SK-N-SH (cell line): ENCODE data around the gene ADGRD2. TPM values are rescaled to one million over a fixed set of nuclear protein-coding genes. Genes with fewer than 3 reads are reported as not detected.
"Not testable (repeated sequence)": the region's sequence is repeated elsewhere in the genome, so short reads cannot be mapped to it uniquely, and the experiment has no call there.

Experiments used
- CTCF ChIA-PET: fragments of 300-600, 350-600 bp; formaldehyde crosslinking; extraction: SDS; loops from one replicate; lab custom pipeline; 2021; lab: Yijun Ruan, JAX
- POLR2A ChIA-PET: fragments of 350-600 bp; sonication (Branson Sonifier 250); formaldehyde crosslinking; extraction: SDS; loops from one replicate; lab custom pipeline; 2020; ENCODE audit warnings: antibody characterized with exemption, inconsistent platforms; lab: Yijun Ruan, JAX
- DNase-seq: peaks from one replicate; pipeline ENCODE4 v3.0.0; 2012
- H2AFZ ChIP-seq: fragments of 200-600 bp; sonication (generic); 2 replicates; pipeline ENCODE4 v1.8.1; 2016; ENCODE audit warnings: antibody characterized with exemption, mild to moderate bottlenecking, low read depth
- H3F3A ChIP-seq: fragments of 200-600 bp; sonication (generic); replicated peaks from 2 replicates; pipeline ENCODE3; 2016; ENCODE audit warnings: antibody characterized with exemption, mild to moderate bottlenecking; ENCODE audit not compliant: insufficient read depth
- H3K27ac ChIP-seq, 2 experiments: fragments of 200-500 bp in 1 of 2; fragments of 200-600 bp in 1 of 2; sonication (Bioruptor generic) in 1 of 2; sonication (generic), shearing (Covaris generic) in 1 of 2; 2 replicates each; pipeline versions ENCODE4 v1.5.1 to v1.6.1; 2014 to 2016; ENCODE audit warnings: low read depth in 2 of 2, inconsistent platforms in 1 of 2, low read length in 1 of 2, mild to moderate bottlenecking in 1 of 2, mixed read lengths in 1 of 2
- H3K27me3 ChIP-seq: fragments of 200-600 bp; sonication (generic), shearing (Covaris generic); 2 replicates; pipeline ENCODE4 v1.6.1; 2016; ENCODE audit warnings: mixed run types; ENCODE audit not compliant: insufficient read depth
- H3K36me3 ChIP-seq, 2 experiments: fragments of 200-500 bp in 1 of 2; fragments of 200-600 bp in 1 of 2; sonication (Bioruptor generic) in 1 of 2; sonication (generic) in 1 of 2; replicated peaks in 1 of 2; 2 replicates each; pipeline versions ENCODE3 to v1.5.1; 2014 to 2016; ENCODE audit warnings: low read length in 1 of 2, mild to moderate bottlenecking in 1 of 2; ENCODE audit not compliant: insufficient read depth in 2 of 2, control insufficient read depth in 1 of 2
- H3K4me1 ChIP-seq, 2 experiments: fragments of 200-500 bp in 1 of 2; fragments of 200-600 bp in 1 of 2; sonication (Bioruptor generic) in 1 of 2; sonication (generic), shearing (Covaris generic) in 1 of 2; 2 replicates each; pipeline versions ENCODE4 v1.5.1 to v1.6.1; 2014 to 2016; ENCODE audit warnings: low read depth in 1 of 2, low read length in 1 of 2, mixed run types in 1 of 2; ENCODE audit not compliant: insufficient read depth in 2 of 2, control insufficient read depth in 1 of 2
- H3K4me2 ChIP-seq: fragments of 200-600 bp; sonication (generic), shearing (Covaris generic); 2 replicates; pipeline ENCODE4 v1.6.1; 2017; ENCODE audit warnings: mixed run types
- H3K4me3 ChIP-seq, 2 experiments: fragments of 200-500 bp in 1 of 2; fragments of 200-600 bp in 1 of 2; sonication (Bioruptor generic) in 1 of 2; sonication (generic), shearing (Covaris generic) in 1 of 2; 2 replicates each; pipeline versions ENCODE4 v1.5.1 to v1.8.1; 2014 to 2016; ENCODE audit warnings: low read depth in 2 of 2, inconsistent platforms in 1 of 2, low read length in 1 of 2, mild to moderate bottlenecking in 1 of 2, mixed read lengths in 1 of 2, moderate library complexity in 1 of 2
- H3K79me2 ChIP-seq: fragments of 200-600 bp; sonication (generic); 2 replicates; pipeline ENCODE4 v1.8.1; 2017; ENCODE audit warnings: mild to moderate bottlenecking; ENCODE audit not compliant: insufficient read depth
- H3K9ac ChIP-seq: fragments of 200-600 bp; sonication (generic); 2 replicates; pipeline ENCODE4 v1.6.1; 2017; ENCODE audit warnings: mixed run types
- H3K9me2 ChIP-seq: fragments of 200-600 bp; sonication (generic); 2 replicates; pipeline ENCODE4 v1.6.1; 2017; ENCODE audit warnings: mixed run types
- H3K9me3 ChIP-seq: fragments of 200-600 bp; sonication (generic); 2 replicates; pipeline ENCODE4 v1.6.1; 2017; ENCODE audit warnings: mixed run types, mild to moderate bottlenecking, moderate library complexity
- H4K20me1 ChIP-seq: fragments of 200-600 bp; sonication (generic); 2 replicates; pipeline ENCODE4 v1.6.1; 2017; ENCODE audit warnings: mild to moderate bottlenecking, mixed run types; ENCODE audit not compliant: insufficient read depth
- CHD2 ChIP-seq: fragments of 150-350 bp; IDR thresholded peaks from 2 replicates; pipeline ENCODE4 v1.6.1; 2018; ENCODE audit warnings: low read length; ENCODE audit not compliant: partially characterized antibody
- FOSL2 ChIP-seq: IDR thresholded peaks from 2 replicates; pipeline ENCODE4 v1.4.0; 2012; ENCODE audit warnings: low read depth, mild to moderate bottlenecking, moderate library complexity, borderline replicate concordance
- JUND ChIP-seq: IDR thresholded peaks from 2 replicates; pipeline ENCODE4 v1.4.0; 2012
- MXI1 ChIP-seq: IDR thresholded peaks from 2 replicates; pipeline ENCODE4 v1.6.1; 2012; ENCODE audit warnings: mild to moderate bottlenecking, low read depth, low read length, improper control_type of control experiment
- NRF1 ChIP-seq: IDR thresholded peaks from 2 replicates; pipeline ENCODE4 v1.6.1; 2012; ENCODE audit warnings: low read depth, mild to moderate bottlenecking, low read length
- PBX3 ChIP-seq: IDR thresholded peaks from 2 replicates; pipeline ENCODE4; 2012
- RAD21 ChIP-seq: IDR thresholded peaks from 2 replicates; pipeline ENCODE4 v1.6.1; 2012; ENCODE audit warnings: mild to moderate bottlenecking, low read length
- REST ChIP-seq: IDR thresholded peaks from 2 replicates; pipeline ENCODE4 v1.6.1; 2012; ENCODE audit warnings: mild to moderate bottlenecking, low read depth, low read length, moderate library complexity
- RFX5 ChIP-seq: IDR thresholded peaks from 2 replicates; pipeline ENCODE4 v1.6.1; 2012; ENCODE audit warnings: mild to moderate bottlenecking, improper control_type of control experiment, low read length
- SIN3A ChIP-seq: IDR thresholded peaks from 2 replicates; pipeline ENCODE4 v1.6.1; 2012; ENCODE audit warnings: low read depth, mild to moderate bottlenecking, low read length, moderate library complexity, borderline replicate concordance
- SMC3 ChIP-seq: IDR thresholded peaks from 2 replicates; pipeline ENCODE4 v1.6.1; 2012; ENCODE audit warnings: low read depth, low read length, improper control_type of control experiment
- TCF12 ChIP-seq: IDR thresholded peaks from 2 replicates; pipeline ENCODE4 v1.4.0; 2012
- USF2 ChIP-seq: fragments of 150-350 bp; IDR thresholded peaks from 2 replicates; pipeline ENCODE4 v1.6.1; 2017; ENCODE audit warnings: antibody characterized with exemption, low read length, low read depth, borderline replicate concordance
- ZBTB33 ChIP-seq: IDR thresholded peaks from 2 replicates; pipeline ENCODE4 v1.4.0; 2012; ENCODE audit warnings: low read depth, borderline replicate concordance
- WGBS: methylation state at CpG from one replicate; pipeline ENCODE4 v1.1.6; 2017; ENCODE audit warnings: low lambda C conversion rate; 5-methylcytosine and 5-hydroxymethylcytosine counted together
- polyA plus RNA-seq, 3 experiments: library from polyadenylated mRNA; depleted of rRNA; stranded (reverse); fragments of >200 nt; gene quantifications; 2 replicates each; pipeline ENCODE4 v1.2.3, GENCODE V29; 2012
- TF ChIP-seq, protein P1 (sequence below): IDR thresholded peaks from 2 replicates; pipeline ENCODE4 v1.4.0; 2012; ENCODE audit warnings: low read depth

Gene ADGRD2
- polyA plus RNA-seq, 1 of the 3 experiments (the other 2 are of a cell fraction), result 0.05 TPM

DNA sequence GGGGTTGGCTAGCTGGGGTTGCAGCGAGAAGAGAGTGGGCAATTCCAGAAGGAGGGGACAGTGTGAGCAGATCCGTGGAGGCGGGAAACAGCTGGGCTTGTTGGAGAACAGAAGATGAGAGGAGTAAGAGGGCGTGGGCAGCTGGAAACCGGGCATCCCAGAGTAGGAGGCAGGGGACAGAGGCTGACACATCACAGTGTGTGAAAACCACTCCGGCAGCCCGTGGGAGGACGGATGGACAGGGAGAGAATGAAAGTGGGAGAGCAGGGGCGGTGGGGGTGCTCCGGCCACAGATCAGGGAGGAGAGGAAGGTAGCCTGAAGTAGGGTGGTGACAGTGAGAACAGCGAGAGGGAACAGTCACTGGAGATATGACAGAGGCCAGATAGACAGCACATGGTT, 26.7 kb upstream of the ADGRD2 start:
- ChIA-PET CTCF (interaction anchor here (1.7 to 2.2 kb wide), 2 partner anchors 16 to 30 kb away, joined by 4 to 7 read pairs; no protein-coding TSS in a partner anchor), POLR2A (no interaction called here)
- H3K79me2 ChIP-seq, result no peaks in the 10 kb centered on the region
- WGBS, result 47% methylated on average over 11 of the region's 11 CpGs
- TF ChIP-seq RAD21 (no peak), MXI1 (no peak), CHD2 (no peak), PBX3 (no peak), FOSL2 (no peak), TCF12 (no peak), JUND (no peak), USF2 (no peak), NRF1 (no peak), ZBTB33 (no peak), SIN3A (no peak), REST (no peak), SMC3 (no peak), RFX5 (no peak)
- TF ChIP-seq, protein P1, sequence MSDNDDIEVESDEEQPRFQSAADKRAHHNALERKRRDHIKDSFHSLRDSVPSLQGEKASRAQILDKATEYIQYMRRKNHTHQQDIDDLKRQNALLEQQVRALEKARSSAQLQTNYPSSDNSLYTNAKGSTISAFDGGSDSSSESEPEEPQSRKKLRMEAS, result no peak
- H3F3A ChIP-seq, result no peaks in the 10 kb centered on the region
- no peaks in the 10 kb centered on the region for H3K9me2 ChIP-seq
- no peak overlapping the region for H3K4me3 ChIP-seq
- peaks cover 0 to 6% of the 10 kb centered on the region in 2 experiments; a peak in 1 of 4 replicates for H3K4me1 ChIP-seq
- H4K20me1 ChIP-seq, result no peaks in the 10 kb centered on the region
- H3K9ac ChIP-seq, result no peak overlapping the region
- DNase-seq, result no peak
- H2AFZ ChIP-seq, result no peak overlapping the region
- no peaks in the 10 kb centered on the region for H3K9me3 ChIP-seq
- H3K27ac ChIP-seq, result no peak overlapping the region
- H3K36me3 ChIP-seq, result no peaks in the 10 kb centered on the region
- H3K27me3 ChIP-seq, result no peaks in the 10 kb centered on the region
- H3K4me2 ChIP-seq, result no peak overlapping the region

GRCh38 chr9:124425733-124426132, 24.5 kb upstream of the ADGRD2 start:
- CTCF ChIA-PET, result interaction anchor here (2.1 kb wide), 1 partner anchor 111 kb away, joined by 8 read pairs; no protein-coding TSS in a partner anchor
- POLR2A ChIA-PET, result not testable (repeated sequence)

More at GRCh38 chr9:124425733-124426132, 24.5 kb upstream of the ADGRD2 start:
- H3K9me2 ChIP-seq, H3K9me3 ChIP-seq, H3K79me2 ChIP-seq, H3F3A ChIP-seq, H3K27ac ChIP-seq, H3K4me3 ChIP-seq, H3K9ac ChIP-seq, DNase-seq, H2AFZ ChIP-seq, H3K4me2 ChIP-seq, H3K27me3 ChIP-seq, H3K36me3 ChIP-seq, H3K4me1 ChIP-seq, H4K20me1 ChIP-seq: not testable (repeated sequence)
- WGBS, result 82% methylated on average over 12 of the region's 12 CpGs
